ENCODE measurements around the gene RCSD1. TPM values are rescaled to one million over a fixed set of nuclear protein-coding genes. Genes with fewer than 3 reads are reported as not detected.

RCSD1 gene
- total RNA-seq, 2 donors from 2014 or later, result 4.7 to 5.6 TPM

- no peak overlapping the region for H3K27ac ChIP-seq
- no peaks in the 10 kb centered on the region for H3K4me1 ChIP-seq
- H3K9me3 ChIP-seq, result no peaks in the 10 kb centered on the region
- no peak for ATAC-seq
- H3K36me3 ChIP-seq (replicated peaks in 1 of 2; ENCODE audit: insufficient read depth in 1 of 2, low read depth in 2 of 2), result no peaks in the 10 kb centered on the region
- H3K4me3 ChIP-seq, result no peak overlapping the region
- intact Hi-C loops (cut with DNase I), result loop anchor here (10.0 kb wide), 1 partner anchor 615 kb away; no protein-coding TSS in a partner anchor
- no peak for TF ChIP-seq POLR2A (IDR thresholded peaks at IDR 0.05)
- WGBS, 2 donors, result 89 to 96% methylated on average over 6 of the region's 6 CpGs
- DNase-seq, result no peak
- H3K27me3 ChIP-seq, result no peaks in the 10 kb centered on the region
Observed at GRCh38 chr1:167679714-167680113, 49.7 kb downstream of the RCSD1 start.

GRCh38 chr1:167681024-167681423 lies 51.0 kb downstream of the RCSD1 start:
- intact Hi-C loops (cut with DNase I), result loop anchor here (10.0 kb wide), 1 partner anchor 616 kb away; no protein-coding TSS in a partner anchor
- Histone ChIP-seq H3K27me3 (no peaks in the 10 kb centered on the region), H3K36me3 (replicated peaks in 1 of 2; ENCODE audit: insufficient read depth in 1 of 2, low read depth in 2 of 2) (no peaks in the 10 kb centered on the region), H3K27ac (no peak overlapping the region), H3K4me3 (no peak overlapping the region), H3K9me3 (no peaks in the 10 kb centered on the region), H3K4me1 (no peaks in the 10 kb centered on the region)
- ATAC-seq (no peak), DNase-seq (no peak)
- no peak for TF ChIP-seq CTCF (IDR thresholded peaks at IDR 0.05)
- WGBS, 2 donors, result 59 to 66% methylated on average over 3 of the region's 3 CpGs

- no peaks in the 10 kb centered on the region for H3K9me3 ChIP-seq
- 53 to 58% methylated on average over 5 of the region's 5 CpGs for WGBS, 2 donors
- no peaks in the 10 kb centered on the region for H3K27me3 ChIP-seq
- TF ChIP-seq CTCF (IDR thresholded peaks at IDR 0.05), result no peak
- no peak for TF ChIP-seq POLR2A (IDR thresholded peaks at IDR 0.05)
- intact Hi-C loops (cut with DNase I), result loop anchor here (10.0 kb wide), 1 partner anchor 617 kb away; no protein-coding TSS in a partner anchor
- no peak overlapping the region for H3K4me3 ChIP-seq
- DNase-seq (no peak), ATAC-seq (no peak)
- no peaks in the 10 kb centered on the region for H3K36me3 ChIP-seq (replicated peaks in 1 of 2; ENCODE audit: insufficient read depth in 1 of 2, low read depth in 2 of 2)
- no peak overlapping the region for H3K27ac ChIP-seq
- no peaks in the 10 kb centered on the region for H3K4me1 ChIP-seq
Observed at GRCh38 chr1:167681451-167682098, 51.5 kb downstream of the RCSD1 start.

GRCh38 chr1:167683226-167683625 lies 53.2 kb downstream of the RCSD1 start:
- DNase-seq, result no peak
- Histone ChIP-seq H3K36me3 (replicated peaks in 1 of 2; ENCODE audit: insufficient read depth in 1 of 2, low read depth in 2 of 2) (no peaks in the 10 kb centered on the region), H3K27me3 (no peaks in the 10 kb centered on the region), H3K4me3 (no peak overlapping the region), H3K27ac (no peak overlapping the region), H3K4me1 (no peaks in the 10 kb centered on the region), H3K9me3 (no peaks in the 10 kb centered on the region)
- ATAC-seq, result no peak
- TF ChIP-seq CTCF (IDR thresholded peaks at IDR 0.05) (no peak), POLR2A (IDR thresholded peaks at IDR 0.05) (no peak)
- intact Hi-C loops (cut with DNase I), result loop anchor here (10.0 kb wide), 1 partner anchor 618 kb away; no protein-coding TSS in a partner anchor
- WGBS, 2 donors, result 68% methylated on average over 6 of the region's 6 CpGs

- no peak for DNase-seq
- Histone ChIP-seq H3K36me3 (replicated peaks in 1 of 2; ENCODE audit: insufficient read depth in 1 of 2, low read depth in 2 of 2) (no peaks in the 10 kb centered on the region), H3K4me1 (no peaks in the 10 kb centered on the region), H3K27me3 (no peaks in the 10 kb centered on the region), H3K27ac (no peak overlapping the region), H3K4me3 (no peak overlapping the region), H3K9me3 (no peaks in the 10 kb centered on the region)
- TF ChIP-seq CTCF (IDR thresholded peaks at IDR 0.05), result no peak
- no peak for TF ChIP-seq POLR2A (IDR thresholded peaks at IDR 0.05)
- WGBS, 2 donors, result 65 to 68% methylated on average over 12 to 15 of the region's 15 CpGs
- no peak for ATAC-seq
- intact Hi-C loops (cut with DNase I), result loop anchor here (10.0 kb wide), 1 partner anchor 619 kb away; no protein-coding TSS in a partner anchor
Observed at GRCh38 chr1:167683641-167684502, 53.8 kb downstream of the RCSD1 start.
